CD4-positive, alpha-beta T cell treated with Interferon alpha-2 for 1 hour (primary cell): ENCODE measurements around the gene HDLBP.
"Not testable (repeated sequence)": the region's sequence is repeated elsewhere in the genome, so short reads cannot be mapped to it uniquely, and the experiment has no call there.

Experiments used
- DNase-seq, 2 donors: peaks; one replicate each; pipeline ENCODE4 v3.0.0-alpha.2; 2020 to 2022

Gene HDLBP

DNA sequence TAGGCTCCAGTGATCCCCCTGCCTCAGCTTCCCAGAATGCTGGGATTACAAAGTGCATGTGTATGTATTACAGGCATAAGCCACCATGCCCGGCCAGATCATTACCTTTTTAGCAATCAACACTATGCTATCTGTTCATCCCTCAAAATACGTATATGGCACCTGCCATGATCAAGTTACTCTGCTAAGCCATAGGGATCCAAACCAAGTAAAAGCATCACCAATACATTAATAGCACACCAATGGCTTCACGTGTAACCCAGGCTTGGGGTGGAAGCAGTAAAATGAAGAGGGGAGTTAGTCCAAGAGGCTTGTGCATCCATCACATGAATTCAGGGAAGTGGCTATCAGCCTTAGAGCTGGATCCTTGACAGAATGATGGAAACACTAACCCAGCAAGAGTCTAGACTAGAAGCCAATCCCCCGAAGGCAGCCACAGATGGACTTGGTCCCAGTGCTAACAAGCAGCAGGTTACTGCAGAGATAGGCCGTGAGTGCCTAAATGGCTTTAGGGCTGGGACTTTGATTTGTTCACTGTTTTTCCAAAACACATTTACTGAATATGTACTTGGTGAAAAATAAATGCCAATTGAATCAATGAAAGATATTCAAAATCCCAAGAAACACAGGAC is 11.3 kb downstream of the HDLBP start:
- no peak for DNase-seq

- DNase-seq, result no peak
Observed at GRCh38 chr2:241302759-241303651, 12.5 kb downstream of the HDLBP start.

GRCh38 chr2:241302083-241302482 is 13.4 kb downstream of the HDLBP start:
- no peak for DNase-seq

DNA sequence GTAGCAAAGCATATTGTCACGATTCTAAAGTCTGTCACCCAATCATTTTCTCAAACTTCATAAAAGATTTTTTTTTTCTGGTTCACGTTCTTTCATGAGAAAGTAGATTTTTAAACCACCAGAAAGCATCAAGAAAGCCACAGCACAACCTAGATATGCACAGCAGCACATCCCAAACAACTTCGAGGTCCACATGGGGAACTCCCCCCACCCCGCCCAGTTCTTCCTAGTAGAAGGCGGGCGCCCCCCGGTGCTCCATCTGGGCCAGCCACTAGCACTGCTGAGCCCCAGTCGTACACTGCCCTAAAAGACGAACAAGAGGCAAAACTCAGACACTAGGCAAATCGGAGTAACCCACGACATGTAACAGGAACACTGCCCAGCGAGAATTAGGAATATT is 15.5 kb downstream of the HDLBP start:
- DNase-seq, result peak; percentile 28 to 66

DNA sequence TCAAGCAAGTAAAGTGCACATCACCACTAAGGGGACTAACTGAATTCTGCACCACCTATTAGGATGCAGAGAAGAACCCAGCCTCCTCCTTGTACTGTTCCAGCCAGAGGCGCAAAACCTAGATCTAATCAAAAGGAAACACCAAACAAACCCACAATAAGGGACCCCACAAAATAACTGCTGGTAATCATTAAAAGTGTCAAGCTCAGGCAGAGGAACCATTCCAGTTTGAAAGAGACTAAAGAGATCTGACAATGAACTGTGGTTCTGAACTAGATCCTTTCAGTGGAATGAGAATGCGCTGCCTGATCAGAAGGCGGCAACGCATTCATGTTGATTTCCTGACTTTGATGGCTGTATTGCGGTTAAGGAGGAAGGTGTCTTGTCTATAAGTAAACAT is 16.8 kb downstream of the HDLBP start:
- DNase-seq, result peak in 1 of 2 donors; percentile 51

- DNase-seq, result no peak
Observed at GRCh38 chr2:241296767-241297166, 18.7 kb downstream of the HDLBP start.

DNA sequence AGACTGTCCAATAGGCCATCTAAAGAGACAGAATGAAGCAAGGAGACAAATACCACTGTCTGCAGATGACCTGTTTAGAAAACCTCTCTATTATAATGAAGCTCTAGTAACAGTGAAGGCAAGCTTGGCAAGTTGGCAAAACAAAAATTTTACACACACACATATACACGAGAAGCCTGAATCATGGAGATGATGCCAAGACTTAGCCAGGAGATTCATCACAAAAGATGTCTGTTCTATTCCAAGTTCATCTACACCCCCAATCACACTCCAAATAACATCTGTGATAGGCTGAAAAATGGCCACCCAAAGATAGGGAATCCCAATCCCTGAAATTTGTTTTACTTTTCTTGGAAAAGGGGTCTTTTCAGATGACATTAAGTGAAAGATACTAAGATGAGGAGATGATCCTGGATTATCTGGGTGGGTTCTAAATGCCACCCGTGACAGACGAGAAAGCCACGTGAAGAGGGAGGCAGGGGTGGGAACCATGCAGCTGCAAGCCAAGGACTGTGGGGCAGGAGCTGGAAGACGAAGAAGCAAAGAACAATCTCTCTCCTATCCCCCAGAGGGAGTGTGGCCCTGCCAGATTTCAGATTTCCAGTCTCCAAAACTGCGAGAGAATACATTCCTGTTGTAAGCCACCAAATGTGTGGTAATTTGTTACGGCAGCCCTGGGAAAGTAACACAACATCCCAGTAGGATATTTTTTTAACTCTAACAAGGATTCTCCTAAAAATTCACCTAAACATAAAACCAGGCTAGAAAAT is 20.0 kb downstream of the HDLBP start:
- no peak for DNase-seq

DNA sequence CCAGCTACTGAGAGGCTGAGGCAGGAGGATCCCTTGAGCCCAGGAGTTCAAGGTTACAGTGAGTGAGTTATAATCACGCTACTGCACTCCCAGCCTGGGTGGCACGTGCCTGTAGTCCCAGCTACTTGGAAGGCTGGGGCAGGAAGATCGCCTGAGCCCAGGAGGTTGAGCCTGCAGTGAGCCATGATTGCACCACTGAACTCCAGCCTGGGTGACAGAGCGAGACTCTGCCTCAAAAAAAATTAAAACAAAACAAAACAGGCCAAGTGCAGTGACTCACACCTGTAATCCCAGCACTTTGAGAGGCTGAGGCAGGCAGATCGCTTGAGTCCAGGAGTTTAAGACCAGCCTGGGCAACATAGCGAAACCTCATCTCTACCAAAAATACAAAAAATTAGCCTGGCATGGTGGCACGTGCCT is 22.1 kb downstream of the HDLBP start:
- DNase-seq, result not testable (repeated sequence)

GRCh38 chr2:241291977-241292376 is 23.5 kb downstream of the HDLBP start:
- DNase-seq, result no peak

DNA sequence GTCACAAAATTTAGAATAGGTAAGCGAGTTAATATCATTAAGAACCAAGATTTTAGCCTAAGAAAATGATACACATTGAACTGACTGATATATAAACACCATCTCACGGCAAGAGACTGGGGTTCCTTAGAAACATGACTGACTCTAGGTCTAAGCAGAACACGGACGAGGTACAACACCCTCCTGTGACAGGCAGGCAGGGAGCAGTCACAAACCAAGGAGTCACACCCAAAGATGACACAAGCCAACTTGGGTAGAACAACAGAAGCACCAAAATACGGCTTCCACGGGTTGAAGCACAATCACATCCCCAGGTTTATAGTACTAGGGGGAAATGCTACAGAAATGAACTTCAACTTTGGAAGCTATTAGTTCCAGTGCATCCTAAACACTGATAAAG is 24.3 kb downstream of the HDLBP start:
- DNase-seq, result no peak

- no peak for DNase-seq
Observed at GRCh38 chr2:241289597-241289996, 25.9 kb downstream of the HDLBP start.

DNA sequence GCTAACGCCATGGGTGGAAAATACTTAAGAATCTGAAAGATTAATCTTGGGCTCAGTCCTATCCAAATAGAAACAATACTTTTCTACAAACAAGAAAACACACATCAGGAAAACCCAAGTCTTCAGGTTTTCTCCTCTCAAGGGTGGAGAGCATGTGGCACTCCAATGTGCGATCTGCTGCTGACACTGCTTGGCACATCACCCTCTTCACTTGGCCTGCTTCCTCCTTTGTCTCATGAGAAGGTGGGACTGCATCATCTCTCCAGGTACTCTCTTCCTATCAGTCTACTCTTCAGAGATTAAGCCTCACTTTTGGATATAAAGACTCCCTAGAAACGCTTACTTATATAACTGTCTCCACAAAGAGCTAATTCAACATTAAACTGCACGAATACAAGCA is 26.4 kb downstream of the HDLBP start:
- DNase-seq, result no peak

- no peak for DNase-seq
Observed at GRCh38 chr2:241288324-241288888, 27.1 kb downstream of the HDLBP start.

DNA sequence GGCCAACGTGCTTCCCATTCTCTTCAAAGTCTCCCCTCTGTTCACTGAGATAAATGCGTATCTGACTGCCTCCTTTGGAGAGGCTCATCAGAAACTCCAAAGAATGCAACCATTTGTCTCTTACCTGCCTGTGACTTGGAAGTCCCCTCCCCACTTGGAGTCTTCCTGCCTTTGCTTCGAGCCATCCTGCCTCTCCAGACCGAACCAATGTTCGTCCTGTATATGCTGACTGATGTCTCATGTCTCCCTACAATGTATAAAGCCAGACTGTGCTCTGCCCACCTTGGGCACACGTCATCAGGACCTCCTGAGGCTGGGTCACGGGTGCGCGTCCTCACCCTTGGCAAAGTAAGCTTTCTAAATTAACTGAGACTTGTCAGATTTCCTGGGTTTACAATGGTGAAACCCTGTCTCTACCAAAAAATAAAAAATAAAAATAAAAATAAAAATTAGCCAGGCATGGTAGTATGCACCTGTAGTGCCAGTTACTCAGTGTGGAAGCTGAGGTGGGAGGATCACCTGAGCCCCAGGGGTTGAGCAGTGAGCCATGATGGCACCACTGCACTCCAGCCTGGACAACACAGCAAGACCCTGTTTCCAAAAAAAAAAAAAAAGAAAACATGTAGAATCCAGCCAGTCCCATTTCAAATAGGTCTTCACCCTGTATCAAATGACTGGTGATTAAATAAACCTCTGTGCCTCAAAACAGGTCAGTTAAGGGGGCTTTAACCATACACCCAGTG is 29.0 kb downstream of the HDLBP start:
- no peak for DNase-seq

- DNase-seq, result no peak
Observed at GRCh38 chr2:241285596-241285995, 29.9 kb downstream of the HDLBP start.

DNA sequence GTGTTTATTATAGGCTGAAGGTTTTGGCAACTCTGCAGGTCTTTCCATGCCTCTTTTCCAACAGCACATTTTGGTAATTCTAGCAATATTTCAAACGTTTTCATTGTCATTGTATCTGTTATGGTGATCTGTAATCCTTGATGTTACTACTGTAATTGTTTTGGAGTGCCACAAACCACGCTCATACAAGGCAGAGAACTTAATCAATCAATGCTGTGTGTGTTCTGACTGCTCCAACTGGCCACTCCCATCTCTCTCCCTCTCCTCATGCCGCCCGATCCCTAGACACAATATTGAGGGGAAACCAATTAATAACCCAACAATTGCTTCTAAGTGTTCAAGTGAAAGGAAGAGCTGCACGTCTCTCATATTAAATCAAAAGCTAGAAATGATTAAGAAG is 32.9 kb downstream of the HDLBP start:
- DNase-seq, result no peak

GRCh38 chr2:241280291-241280690 is 35.2 kb downstream of the HDLBP start:
- no peak for DNase-seq

DNA sequence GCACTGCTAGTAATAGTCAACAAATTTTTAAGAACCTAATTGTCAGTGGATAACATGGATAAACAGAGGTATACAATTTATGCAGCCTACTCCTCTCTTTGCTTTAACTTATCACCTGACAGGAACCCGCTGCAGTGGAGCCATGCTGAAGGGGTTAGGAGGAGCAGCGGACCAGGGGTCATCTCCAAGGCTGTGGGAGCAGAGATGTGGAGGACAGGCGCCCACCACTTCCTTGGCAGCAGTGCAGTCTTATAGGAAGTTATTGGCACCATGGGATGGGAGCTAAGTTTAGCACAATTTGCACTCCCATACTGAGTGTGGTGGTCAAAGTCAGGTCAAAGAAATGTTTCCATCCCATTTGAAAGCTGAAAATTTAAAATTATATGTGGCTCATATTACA is 35.6 kb downstream of the HDLBP start:
- no peak for DNase-seq

- DNase-seq, result no peak
Observed at GRCh38 chr2:241279413-241279812, 36.1 kb downstream of the HDLBP start.

GRCh38 chr2:241278306-241278705 is 37.2 kb downstream of the HDLBP start:
- DNase-seq, result not testable (repeated sequence)

- DNase-seq, result no peak
Observed at GRCh38 chr2:241275910-241276309, 39.6 kb downstream of the HDLBP start.

- no peak for DNase-seq
Observed at GRCh38 chr2:241275504-241275903, 40.0 kb downstream of the HDLBP start.

DNA sequence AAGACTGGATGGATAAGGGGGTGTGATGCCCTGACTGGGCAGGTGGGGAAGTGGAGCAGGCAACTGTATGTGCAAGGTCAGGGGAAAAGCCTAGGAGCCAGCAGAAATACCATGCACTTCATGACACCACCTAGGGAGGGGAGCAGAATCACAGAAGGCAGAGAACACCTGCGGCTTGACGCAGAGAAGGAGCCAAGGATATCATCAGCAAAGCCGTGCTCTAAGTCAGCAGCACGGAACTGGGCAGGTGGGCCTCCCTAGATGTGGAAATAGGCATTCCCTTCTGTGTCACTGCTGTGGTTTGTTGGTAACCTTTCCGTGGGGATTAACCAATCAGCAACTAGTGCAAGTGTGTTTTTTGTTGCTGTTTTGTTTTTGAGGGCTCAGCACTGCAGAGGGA is 41.3 kb downstream of the HDLBP start:
- no peak for DNase-seq
